H1 (cell line): ENCODE results near the gene AKIRIN2. TPM values are rescaled to one million over a fixed set of nuclear protein-coding genes. Genes with fewer than 3 reads are reported as not detected.
"Not testable (repeated sequence)": the region's sequence is repeated elsewhere in the genome, so short reads cannot be mapped to it uniquely, and the experiment has no call there.

ENCODE experiments used
- CTCF ChIA-PET: fragments of 300-600 bp; sonication (Branson Sonifier 250); formaldehyde crosslinking; loops from one replicate; lab custom pipeline; 2021; ENCODE audit not compliant: partially characterized antibody; lab: Charles Lee
- POLR2A ChIA-PET: fragments of 300-600 bp; sonication (Branson Sonifier 250); formaldehyde crosslinking; loops from one replicate; lab custom pipeline; 2021; ENCODE audit warnings: inconsistent platforms; ENCODE audit not compliant: partially characterized antibody; lab: Charles Lee
- DNase-seq, 2 experiments: peaks; one replicate each; pipeline versions ENCODE4 v3.0.0 to v3.0.0-alpha.2; 2010 to 2022; ENCODE audit warnings: low spot score in 2 of 2, low read depth in 1 of 2, mixed read lengths in 1 of 2
- FAIRE-seq: peaks from 2 replicates; lab custom pipeline; 2011; peaks lifted over from hg19 to GRCh38; lab: Jason Lieb, UNC
- H2AFZ ChIP-seq: 2 replicates; pipeline ENCODE4 v1.8.1; 2012; ENCODE audit warnings: low read length, inconsistent platforms
- H2AK5ac ChIP-seq: 2 replicates; pipeline ENCODE4 v1.6.1; 2013; ENCODE audit warnings: low read depth, low read length
- H2BK120ac ChIP-seq: replicated peaks from 2 replicates; pipeline ENCODE3; 2013; ENCODE audit warnings: low read depth, low read length, inconsistent platforms
- H2BK12ac ChIP-seq: 2 replicates; pipeline ENCODE4 v1.6.1; 2013; ENCODE audit warnings: low read depth, low read length
- H2BK15ac ChIP-seq: 2 replicates; pipeline ENCODE4 v1.6.1; 2013; ENCODE audit warnings: low read length
- H2BK20ac ChIP-seq: 2 replicates; pipeline ENCODE4 v1.6.1; 2013; ENCODE audit warnings: low read length
- H2BK5ac ChIP-seq: 2 replicates; pipeline ENCODE4 v1.6.1; 2013; ENCODE audit warnings: low read depth, low read length
- H3K14ac ChIP-seq: 2 replicates; pipeline ENCODE4 v1.6.1; 2013; ENCODE audit warnings: inconsistent platforms; ENCODE audit not compliant: insufficient read length
- H3K18ac ChIP-seq: 2 replicates; pipeline ENCODE4 v1.6.1; 2013; ENCODE audit warnings: low read length; ENCODE audit errors: extremely low read depth
- H3K23ac ChIP-seq: 2 replicates; pipeline ENCODE4 v1.6.1; 2013; ENCODE audit warnings: inconsistent platforms; ENCODE audit not compliant: insufficient read length
- H3K23me2 ChIP-seq: 2 replicates; pipeline ENCODE4 v1.6.1; 2013; ENCODE audit warnings: low read depth, low read length
- H3K27ac ChIP-seq: 2 replicates; pipeline ENCODE4 v1.6.1; 2011; ENCODE audit warnings: low read depth, low read length, inconsistent platforms
- H3K27me3 ChIP-seq, 4 experiments: replicated peaks in 1 of 4; 1 replicate in 1 of 4; 2 replicates in 3 of 4; pipeline versions ENCODE4 v1.6.1 to v1.8.1; 2011 to 2013; ENCODE audit warnings: low read length in 3 of 4, mild to moderate bottlenecking in 3 of 4, inconsistent platforms in 2 of 4, mixed read lengths in 2 of 4, moderate library complexity in 1 of 4; ENCODE audit not compliant: control insufficient read depth in 3 of 4, insufficient read depth in 3 of 4; ENCODE audit errors: extremely low read depth in 1 of 4
- H3K36me3 ChIP-seq, 4 experiments: 2 replicates each; pipeline versions ENCODE4 v1.6.1 to v1.8.1; 2011 to 2013; ENCODE audit warnings: mild to moderate bottlenecking in 4 of 4, low read length in 3 of 4, moderate library complexity in 2 of 4, control low read depth in 1 of 4, inconsistent platforms in 1 of 4; ENCODE audit not compliant: insufficient read depth in 4 of 4, control insufficient read depth in 2 of 4
- H3K4ac ChIP-seq: replicated peaks from 2 replicates; pipeline ENCODE3; 2013; ENCODE audit warnings: low read length, low read depth, mixed read lengths, inconsistent platforms; ENCODE audit not compliant: insufficient read length
- H3K4me1 ChIP-seq, 4 experiments: replicated peaks in 1 of 4; 1 replicate in 1 of 4; 2 replicates in 3 of 4; pipeline versions ENCODE4 v1.6.1 to v1.8.1; 2011 to 2013; ENCODE audit warnings: low read length in 3 of 4, inconsistent platforms in 2 of 4, mixed read lengths in 1 of 4; ENCODE audit not compliant: insufficient read depth in 4 of 4, control insufficient read depth in 3 of 4
- H3K4me2 ChIP-seq, 2 experiments: 2 replicates each; pipeline versions ENCODE4 v1.6.1 to v1.8.1; 2011 to 2013; ENCODE audit warnings: low read depth in 2 of 2, low read length in 2 of 2, control low read depth in 1 of 2, inconsistent platforms in 1 of 2, mild to moderate bottlenecking in 1 of 2; ENCODE audit not compliant: insufficient read depth in 1 of 2
- H3K4me3 ChIP-seq, 4 experiments: fragments of 200-600, 300-600 bp in 1 of 4; sonication (generic), shearing (Covaris generic), sonication (Bioruptor Twin) in 1 of 4; 2 replicates each; pipeline versions ENCODE4 v1.5.1 to v1.8.1; 2011 to 2016; ENCODE audit warnings: low read length in 4 of 4, low read depth in 3 of 4, control low read depth in 2 of 4, inconsistent platforms in 2 of 4, mild to moderate bottlenecking in 2 of 4, mixed read lengths in 1 of 4, moderate library complexity in 1 of 4; ENCODE audit not compliant: insufficient read depth in 2 of 4; ENCODE audit errors: extremely low read depth in 1 of 4
- H3K56ac ChIP-seq: replicated peaks from 2 replicates; pipeline ENCODE3; 2013; ENCODE audit warnings: low read depth, mild to moderate bottlenecking, mixed read lengths, low read length, inconsistent platforms; ENCODE audit not compliant: insufficient read length
- H3K79me1 ChIP-seq: 2 replicates; pipeline ENCODE4 v1.6.1; 2013; ENCODE audit warnings: low read depth, low read length, control low read depth
- H3K79me2 ChIP-seq, 2 experiments: 2 replicates each; pipeline versions ENCODE4 v1.6.1 to v1.8.1; 2012 to 2013; ENCODE audit warnings: low read length in 2 of 2, mild to moderate bottlenecking in 2 of 2, inconsistent platforms in 1 of 2; ENCODE audit not compliant: insufficient read depth in 2 of 2, control insufficient read depth in 1 of 2
- H3K9ac ChIP-seq, 4 experiments: replicated peaks in 1 of 4; 1 replicate in 1 of 4; 2 replicates in 3 of 4; pipeline versions ENCODE4 v1.6.1 to v1.8.1; 2011 to 2013; ENCODE audit warnings: low read depth in 3 of 4, low read length in 3 of 4, control low read depth in 2 of 4, mild to moderate bottlenecking in 2 of 4, moderate library complexity in 2 of 4, inconsistent platforms in 1 of 4; ENCODE audit errors: extremely low read depth in 1 of 4
- H3K9me3 ChIP-seq, 2 experiments: 2 replicates each; pipeline versions ENCODE4 v1.6.1 to v1.8.1; 2012 to 2013; ENCODE audit warnings: mild to moderate bottlenecking in 2 of 2, moderate library complexity in 2 of 2, control low read depth in 1 of 2, inconsistent platforms in 1 of 2, low read depth in 1 of 2, low read length in 1 of 2, mixed read lengths in 1 of 2; ENCODE audit not compliant: insufficient read depth in 2 of 2
- H4K20me1 ChIP-seq, 2 experiments: replicated peaks in 1 of 2; 2 replicates each; pipeline versions ENCODE3 to v1.8.1; 2011 to 2013; ENCODE audit warnings: inconsistent platforms in 2 of 2, low read length in 2 of 2, mild to moderate bottlenecking in 1 of 2; ENCODE audit not compliant: insufficient read depth in 2 of 2, control insufficient read depth in 1 of 2
- H4K5ac ChIP-seq: 2 replicates; pipeline ENCODE4 v1.6.1; 2013; ENCODE audit warnings: low read length, low read depth, mixed read lengths, inconsistent platforms; ENCODE audit not compliant: insufficient read length
- H4K8ac ChIP-seq: 2 replicates; pipeline ENCODE4 v1.8.0; 2013; ENCODE audit warnings: mild to moderate bottlenecking, moderate library complexity, low read length, inconsistent platforms; ENCODE audit not compliant: insufficient read depth; ENCODE audit errors: extremely low read depth
- H4K91ac ChIP-seq: replicated peaks from 2 replicates; pipeline ENCODE3; 2013; ENCODE audit warnings: low read length, mixed read lengths, inconsistent platforms; ENCODE audit not compliant: insufficient read length
- SP2 ChIP-seq: IDR thresholded peaks from 2 replicates; pipeline ENCODE4 v1.6.1; 2012; ENCODE audit warnings: mild to moderate bottlenecking, low read length, inconsistent platforms
- TBP ChIP-seq: IDR thresholded peaks from 2 replicates; pipeline ENCODE4 v1.6.1; 2011; ENCODE audit warnings: low read depth, low read length, improper control_type of control experiment
- WGBS, 2 experiments: shearing (Covaris generic) in 1 of 2; methylation state at CpG; one replicate each; pipeline versions ENCODE4 v1.1.6 to v1.1.7; 2013 to 2015; ENCODE audit warnings: low lambda C conversion rate in 2 of 2, mixed read lengths in 2 of 2, inconsistent platforms in 1 of 2, low coverage in 1 of 2, missing lambda C conversion rate in 1 of 2; ENCODE audit not compliant: insufficient replicate concordance in 2 of 2, insufficient coverage in 1 of 2, insufficient read length in 1 of 2; ENCODE audit errors: extremely low coverage in 1 of 2, missing lambda C conversion rate in 1 of 2; 5-methylcytosine and 5-hydroxymethylcytosine counted together
- polyA plus RNA-seq, 7 experiments: library from polyadenylated mRNA; depleted of rRNA in 3 of 7; stranded (reverse) in 5 of 7; unstranded in 2 of 7; fragments of >200 nt in 5 of 7; fragments of 200-250 nt in 2 of 7; gene quantifications; 1 replicate in 5 of 7; 2 replicates in 1 of 7; 4 replicates in 1 of 7; pipeline versions ENCODE4 v1.2.1 to v1.2.3, GENCODE V29; 2011 to 2013; ENCODE audit warnings: missing spikeins in 2 of 7, mixed read lengths in 2 of 7
- total RNA-seq: library from RNA; stranded (reverse); fragmentation: NEBNext Ultra II Directional; extraction: Animal tissue kit (Norgen Biotek cat#: 25700); gene quantifications from 2 replicates; pipeline ENCODE4 v1.2.1, GENCODE V29; 2021

AKIRIN2 gene
- total and polyA plus RNA-seq, 2 of the 8 experiments (the other 6 are each of a cell fraction or from before 2014, with no cell fraction given) = 35.6 to 75.3 TPM

DNA sequence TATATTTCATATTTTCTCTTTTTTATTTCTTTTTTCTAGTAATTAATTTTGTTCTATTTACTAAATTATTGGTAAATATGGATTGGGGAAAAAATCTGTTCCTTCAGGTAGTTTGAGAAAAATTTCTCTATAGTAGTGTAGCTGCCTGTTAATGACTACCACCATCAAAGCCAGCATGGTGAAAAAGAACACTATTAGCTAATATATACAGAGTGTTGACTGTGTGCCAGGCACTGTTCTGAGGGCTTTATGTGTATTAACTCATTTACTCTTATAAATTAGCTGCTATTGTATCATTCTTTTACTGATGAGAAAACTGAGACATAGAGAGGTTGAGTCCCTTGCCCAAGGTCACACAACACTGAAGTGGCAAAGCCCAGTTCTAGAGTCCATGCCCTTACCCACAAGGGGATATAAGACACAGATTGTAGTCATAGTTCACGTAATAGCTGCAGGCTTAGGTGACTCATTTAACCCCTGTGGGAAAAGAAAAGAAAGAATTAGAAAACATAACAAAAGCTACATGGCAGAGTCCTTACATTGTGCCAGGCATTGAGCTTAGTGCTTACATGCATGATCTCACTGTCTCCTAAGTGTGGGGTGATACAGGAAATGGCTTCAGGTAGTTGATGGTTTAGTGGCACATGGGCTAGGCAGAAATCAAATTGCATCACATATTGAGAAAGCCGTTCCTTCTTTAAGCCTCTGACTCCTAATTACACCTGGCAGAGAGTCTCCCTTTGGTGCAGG is 12.2 kb upstream of the AKIRIN2 start (continued):
- TF ChIP-seq TBP = no peak
- TF ChIP-seq SP2 = no peak
- TF ChIP-seq, all 59 proteins: peak for 0

DNA sequence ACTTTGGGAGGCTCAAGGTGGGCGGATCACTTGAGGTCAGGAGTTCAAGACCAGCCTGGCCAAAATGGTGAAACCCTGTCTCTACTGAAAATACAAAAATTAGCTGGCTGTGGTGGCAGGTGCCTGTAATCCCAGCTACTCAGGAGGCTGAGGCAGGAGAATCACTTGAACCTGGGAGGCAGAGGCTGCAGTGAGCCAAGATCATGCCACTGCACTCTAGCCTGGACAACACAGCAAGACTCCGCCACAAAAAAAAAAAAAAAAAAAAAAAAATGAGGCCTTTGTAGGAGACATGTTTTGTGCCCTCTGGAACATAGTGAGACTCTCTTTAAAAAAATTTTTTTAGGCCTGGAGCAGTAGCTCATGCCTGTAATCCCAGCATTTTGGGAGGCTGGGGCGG is 10.7 kb upstream of the AKIRIN2 start:
- H2BK120ac ChIP-seq, H3K9me3 ChIP-seq, H3K4me2 ChIP-seq, H2AFZ ChIP-seq, H4K91ac ChIP-seq, H3K9ac ChIP-seq, H3K14ac ChIP-seq, H4K5ac ChIP-seq, H2AK5ac ChIP-seq, H2BK20ac ChIP-seq, H3K4ac ChIP-seq, H3K4me3 ChIP-seq, H4K20me1 ChIP-seq, H3K27me3 ChIP-seq, H3K79me1 ChIP-seq, H3K56ac ChIP-seq, H3K79me2 ChIP-seq, H3K18ac ChIP-seq, H2BK5ac ChIP-seq, H3K36me3 ChIP-seq, H3K27ac ChIP-seq, CTCF ChIA-PET, H4K8ac ChIP-seq, H3K4me1 ChIP-seq, H3K23ac ChIP-seq, H2BK15ac ChIP-seq, FAIRE-seq, H2BK12ac ChIP-seq, H3K23me2 ChIP-seq: not testable (repeated sequence)
- 81% methylated on average over 2 of the region's 3 CpGs; no CpG with 5 or more reads in 1 of the 2 experiments for WGBS, 2 experiments
- POLR2A ChIA-PET = interaction anchor here (6.1 kb wide), 1 partner anchor 11 kb away, joined by 36 read pairs; the partner anchor contains the start of gene AKIRIN2
- peak in 1 of 2 experiments; percentile 26 for DNase-seq
